ENCODE results near the gene SLC35F1. TPM values are rescaled to one million over a fixed set of nuclear protein-coding genes. Genes with fewer than 3 reads are reported as not detected.
A peak's percentile ranks its signal among the peaks of the same experiment; 100 is the strongest.

The SLC35F1 gene
- total and polyA plus RNA-seq, 9 of the 15 experiments (the other 6 are each of a cell fraction or from before 2014, with no cell fraction given) = 0.03 to 0.06 TPM; not detected in 7

DNA sequence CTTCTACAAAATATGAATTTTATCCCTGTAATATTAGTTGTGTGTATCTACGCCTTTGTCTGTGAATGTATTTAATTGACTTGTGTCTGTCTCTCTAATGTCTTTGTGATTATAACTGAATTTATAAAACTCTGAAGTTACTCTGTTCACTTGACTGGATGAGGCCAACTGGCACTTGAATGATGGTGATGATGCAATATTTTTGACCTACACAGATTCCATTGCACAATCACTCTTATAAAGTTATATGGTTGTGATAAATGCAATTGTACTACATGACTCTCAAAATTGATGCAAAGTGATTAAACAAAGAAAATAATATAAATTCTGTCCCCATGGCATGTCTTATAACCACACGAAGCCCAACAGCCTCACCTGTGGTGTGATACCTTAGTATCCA lies 353.8 kb downstream of the SLC35F1 start:
- POLR2A ChIA-PET = no interaction called here
- Histone ChIP-seq H3K79me2 (ENCODE audit: control insufficient read depth, insufficient read depth, low read length) (no peaks in the 10 kb centered on the region), H2AFZ (ENCODE audit: low read depth, low read length) (no peak overlapping the region), H3K27ac (ENCODE audit: extremely low read depth, low read depth, low read length) (no peak overlapping the region), H3K4me3 (no peak overlapping the region), H3K27me3 (ENCODE audit: control insufficient read depth in 2 of 2, insufficient read depth in 2 of 2, low read length in 2 of 2) (no peaks in the 10 kb centered on the region; a peak in 1 of 5 replicates), H3K4me1 (replicated peaks in 1 of 2; ENCODE audit: control insufficient read depth in 2 of 2, insufficient read depth in 2 of 2, low read length in 2 of 2) (no peaks in the 10 kb centered on the region), H3K4me2 (ENCODE audit: insufficient read depth, low read length) (no peak overlapping the region), H4K20me1 (replicated peaks; ENCODE audit: control insufficient read depth, insufficient read depth, low read length) (no peaks in the 10 kb centered on the region), H3K36me3 (ENCODE audit: control insufficient read depth, insufficient read depth, low read length) (no peaks in the 10 kb centered on the region), H3K9me1 (ENCODE audit: control insufficient read depth, insufficient read depth, low read length) (no peaks in the 10 kb centered on the region), H3K9me3 (replicated peaks; ENCODE audit: control insufficient read depth, insufficient read depth, low read depth, low read length) (no peaks in the 10 kb centered on the region), H3K9ac (ENCODE audit: insufficient read depth in 1 of 2, low read depth in 2 of 2, low read length in 2 of 2) (no peak overlapping the region)
- WGBS (ENCODE audit: insufficient coverage, low coverage, missing lambda C conversion rate) = 0% methylated on average over 2 of the region's 2 CpGs
- TF ChIP-seq, protein P1, sequence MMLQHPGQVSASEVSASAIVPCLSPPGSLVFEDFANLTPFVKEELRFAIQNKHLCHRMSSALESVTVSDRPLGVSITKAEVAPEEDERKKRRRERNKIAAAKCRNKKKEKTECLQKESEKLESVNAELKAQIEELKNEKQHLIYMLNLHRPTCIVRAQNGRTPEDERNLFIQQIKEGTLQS (IDR thresholded peaks at IDR 0.05) = peak; percentile 75
- TF ChIP-seq, protein P1 (CRISPR knock-in tag; conservative IDR thresholded peaks at IDR 0.05) = no peak
- TF ChIP-seq BRD9 (IDR thresholded peaks at IDR 0.05; ENCODE audit: low read depth, partially characterized antibody) (no peak), CEBPB (tag; IDR thresholded peaks at IDR 0.05) (peak; percentile 82), CEBPG (CRISPR knock-in tag; IDR thresholded peaks at IDR 0.05) (no peak), CEBPG (tag; conservative IDR thresholded peaks at IDR 0.05 in 1 of 2, IDR thresholded peaks at IDR 0.05 in 1 of 2) (peak; percentile 50 to 90; a peak in 3 of 4 replicates)
- FAIRE-seq = no peak
- in situ Hi-C loops (cut with MboI) = no loop called here
- DNase-seq (ENCODE audit: extremely low read depth in 1 of 4, low spot score in 3 of 4) = no peak
- CTCF ChIA-PET (ENCODE audit: low intra/inter-chr PET ratio) = no interaction called here
- ATAC-seq = no peak
- BruUV-seq (replicated peaks) = no TSS peak
- intact Hi-C loops (cut with micrococcal nuclease) = loop anchor here (5.0 to 10.0 kb wide), 2 partner anchors 416 to 1289 kb away; no protein-coding TSS in a partner anchor
